ENCODE data around the gene LY6G6C. TPM values are rescaled to one million over a fixed set of nuclear protein-coding genes. Genes with fewer than 3 reads are reported as not detected.

LY6G6C gene
- total RNA-seq, 2 donors from 2014 or later: not detected

DNA sequence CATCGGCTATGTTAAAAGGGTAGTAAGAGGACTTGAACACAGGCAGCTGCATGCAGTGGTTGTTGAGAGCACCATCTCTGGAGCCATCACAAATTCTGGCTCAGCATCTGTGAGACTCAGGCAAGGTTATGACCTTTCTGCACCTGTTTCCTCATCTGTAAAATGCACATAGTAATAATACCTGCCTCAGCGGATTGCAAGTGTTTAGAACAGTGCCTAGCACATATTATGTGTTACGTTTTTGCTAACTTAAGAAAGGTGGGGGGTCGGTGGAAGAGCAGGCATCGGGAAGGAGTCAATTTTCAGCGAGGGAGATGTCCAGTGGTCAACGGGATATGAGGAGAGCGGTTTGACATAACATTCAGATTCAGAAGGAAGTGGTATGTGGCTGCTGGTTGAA lies 43.6 kb downstream of the LY6G6C start:
- Histone ChIP-seq H3K4me3 (no peak overlapping the region), H3K9me3 (no peaks in the 10 kb centered on the region), H3K36me3 (replicated peaks in 1 of 2; ENCODE audit: insufficient read depth in 1 of 2, low read depth in 2 of 2) (no peaks in the 10 kb centered on the region), H3K27me3 (no peaks in the 10 kb centered on the region), H3K4me1 (peaks cover 22% of the 10 kb centered on the region), H3K27ac (no peak overlapping the region)
- DNase-seq (no peak), ATAC-seq (no peak)
- intact Hi-C loops (cut with DNase I): no loop called here
- WGBS, 2 donors: 64 to 70% methylated on average over 8 of the region's 8 CpGs
- TF ChIP-seq, protein P1, sequence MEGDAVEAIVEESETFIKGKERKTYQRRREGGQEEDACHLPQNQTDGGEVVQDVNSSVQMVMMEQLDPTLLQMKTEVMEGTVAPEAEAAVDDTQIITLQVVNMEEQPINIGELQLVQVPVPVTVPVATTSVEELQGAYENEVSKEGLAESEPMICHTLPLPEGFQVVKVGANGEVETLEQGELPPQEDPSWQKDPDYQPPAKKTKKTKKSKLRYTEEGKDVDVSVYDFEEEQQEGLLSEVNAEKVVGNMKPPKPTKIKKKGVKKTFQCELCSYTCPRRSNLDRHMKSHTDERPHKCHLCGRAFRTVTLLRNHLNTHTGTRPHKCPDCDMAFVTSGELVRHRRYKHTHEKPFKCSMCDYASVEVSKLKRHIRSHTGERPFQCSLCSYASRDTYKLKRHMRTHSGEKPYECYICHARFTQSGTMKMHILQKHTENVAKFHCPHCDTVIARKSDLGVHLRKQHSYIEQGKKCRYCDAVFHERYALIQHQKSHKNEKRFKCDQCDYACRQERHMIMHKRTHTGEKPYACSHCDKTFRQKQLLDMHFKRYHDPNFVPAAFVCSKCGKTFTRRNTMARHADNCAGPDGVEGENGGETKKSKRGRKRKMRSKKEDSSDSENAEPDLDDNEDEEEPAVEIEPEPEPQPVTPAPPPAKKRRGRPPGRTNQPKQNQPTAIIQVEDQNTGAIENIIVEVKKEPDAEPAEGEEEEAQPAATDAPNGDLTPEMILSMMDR (IDR thresholded peaks at IDR 0.05): no peak
- TF ChIP-seq POLR2A (IDR thresholded peaks at IDR 0.05): no peak

DNA sequence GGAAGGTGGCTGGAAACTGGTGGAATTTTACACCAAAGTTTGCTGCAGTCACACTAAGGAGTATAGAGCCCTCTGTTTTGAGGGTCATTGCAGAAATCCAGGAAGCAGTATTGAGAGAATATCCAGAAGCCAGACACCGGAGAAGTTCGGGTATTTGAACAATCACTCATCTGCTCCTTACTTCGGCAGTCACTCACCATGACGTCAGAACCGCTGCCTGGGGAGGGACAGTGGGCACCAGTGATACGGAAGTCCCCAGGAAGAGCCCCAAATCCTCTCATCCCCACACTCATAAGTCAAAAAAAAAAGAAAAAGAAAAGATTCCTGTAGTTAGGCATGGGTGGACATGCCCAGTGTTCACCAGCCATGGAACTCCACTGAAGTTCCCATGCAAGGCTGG lies 44.6 kb downstream of the LY6G6C start:
- H3K4me1 ChIP-seq: peaks cover 17% of the 10 kb centered on the region
- no peaks in the 10 kb centered on the region for H3K9me3 ChIP-seq
- intact Hi-C loops (cut with DNase I): no loop called here
- TF ChIP-seq, protein P1 (IDR thresholded peaks at IDR 0.05): no peak
- TF ChIP-seq POLR2A (IDR thresholded peaks at IDR 0.05): no peak
- H3K36me3 ChIP-seq (replicated peaks in 1 of 2; ENCODE audit: insufficient read depth in 1 of 2, low read depth in 2 of 2): peaks cover 0 to 3% of the 10 kb centered on the region in 2 donors
- H3K4me3 ChIP-seq: no peak overlapping the region
- H3K27ac ChIP-seq: no peak overlapping the region
- ATAC-seq (no peak), DNase-seq (no peak)
- WGBS, 2 donors: 66 to 73% methylated on average over 6 of the region's 6 CpGs
- no peaks in the 10 kb centered on the region for H3K27me3 ChIP-seq

DNA sequence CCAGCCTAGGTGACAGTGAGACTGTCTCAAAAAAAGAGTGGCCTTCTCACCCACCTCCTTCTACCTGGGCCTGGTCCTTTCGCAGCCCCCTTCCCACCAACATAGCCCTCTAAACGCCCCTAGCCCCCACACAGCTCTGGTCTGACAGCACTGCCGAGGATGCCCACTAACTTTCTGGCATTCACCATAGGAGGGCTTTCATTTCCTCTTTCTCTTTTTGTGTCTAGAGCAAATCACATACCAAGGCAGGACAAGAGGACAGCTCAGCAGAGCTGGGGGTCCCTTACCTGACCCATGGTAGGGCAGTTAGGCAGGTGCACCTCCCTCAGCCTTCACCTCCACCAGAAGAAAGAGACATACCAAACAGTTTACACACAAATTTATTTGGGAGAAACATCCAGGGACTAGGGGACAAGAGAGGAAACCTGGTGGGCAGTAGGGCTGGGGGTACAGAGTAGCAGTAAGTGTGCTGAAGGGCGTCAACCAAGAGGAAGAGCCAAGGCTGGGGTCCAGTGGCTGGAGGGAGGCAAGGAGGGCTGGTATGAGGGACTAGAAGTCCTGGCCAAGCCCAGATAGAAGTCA lies 45.1 kb downstream of the LY6G6C start:
- DNase-seq (no peak), ATAC-seq (no peak)
- peaks cover 0 to 5% of the 10 kb centered on the region in 2 donors for H3K36me3 ChIP-seq (replicated peaks in 1 of 2; ENCODE audit: insufficient read depth in 1 of 2, low read depth in 2 of 2)
- no peak overlapping the region for H3K27ac ChIP-seq
- intact Hi-C loops (cut with DNase I): no loop called here
- H3K27me3 ChIP-seq: no peaks in the 10 kb centered on the region
- WGBS, 2 donors: 81 to 89% methylated on average over 4 of the region's 4 CpGs
- no peaks in the 10 kb centered on the region for H3K9me3 ChIP-seq
- no peak overlapping the region for H3K4me3 ChIP-seq
- peaks cover 12% of the 10 kb centered on the region for H3K4me1 ChIP-seq
- TF ChIP-seq POLR2A (IDR thresholded peaks at IDR 0.05): no peak
- TF ChIP-seq, protein P1 (IDR thresholded peaks at IDR 0.05): no peak

DNA sequence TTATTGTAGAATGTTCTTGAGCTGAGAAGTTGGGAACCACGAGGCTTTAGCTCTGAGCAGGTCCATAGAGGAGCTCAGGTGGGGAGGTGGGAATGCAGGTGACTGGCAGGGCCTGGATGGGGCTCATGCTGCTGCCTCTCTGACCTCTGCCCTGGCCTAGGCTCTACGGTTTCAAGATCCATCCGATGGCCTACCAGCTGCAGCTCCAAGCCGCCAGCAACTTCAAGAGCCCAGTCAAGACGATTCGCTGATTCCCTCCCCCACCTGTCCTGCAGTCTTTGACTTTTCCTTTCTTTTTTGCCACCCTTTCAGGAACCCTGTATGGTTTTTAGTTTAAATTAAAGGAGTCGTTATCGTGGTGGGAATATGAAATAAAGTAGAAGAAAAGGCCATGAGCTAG lies 51.9 kb downstream of the LY6G6C start, which contains the start of gene LY6G5B:
TSS of gene LY6G5B (plus strand) at position 301 of the 400 bp plus-strand sequence. CDS start 975 bp downstream, outside the sequence.
- H3K4me1 ChIP-seq: peaks cover 23% of the 10 kb centered on the region
- intact Hi-C loops (cut with DNase I): no loop called here
- H3K9me3 ChIP-seq: no peaks in the 10 kb centered on the region
- no peak for TF ChIP-seq POLR2A (IDR thresholded peaks at IDR 0.05)
- TF ChIP-seq, protein P1 (IDR thresholded peaks at IDR 0.05): no peak
- ATAC-seq (no peak), DNase-seq (no peak)
- no peak within 1 kb of the TSS for H3K4me3 ChIP-seq
- WGBS, 2 donors: 70 to 73% methylated on average over 8 of the region's 8 CpGs
- H3K27me3 ChIP-seq: no peaks in the 10 kb centered on the region
- H3K27ac ChIP-seq: no peak within 1 kb of the TSS
- H3K36me3 ChIP-seq (replicated peaks in 1 of 2; ENCODE audit: insufficient read depth in 1 of 2, low read depth in 2 of 2): peaks cover 6 to 33% of the 10 kb centered on the region in 2 donors

Small RNAs within 50 kb of the gene (microRNA-seq; reads per million reads assigned to microRNA genes)
- gene MIR4646 (ENCODE audit: borderline number of aligned reads in 2 of 2, borderline replicate concordance in 2 of 2): 0 to 0.47 reads per million in 2 donors

Small RNAs within 50 kb of the gene (small RNA-seq; reads per million reads assigned to genes)
- gene LY6G6D (not detected), gene MIR4646 (not detected), gene MSH5-SAPCD1 (not detected), gene RNU6-850P (not detected), gene SAPCD1 (not detected)

Other genes starting within 250 kb of the LY6G6C start
- under 1 TPM in 1 of 2 donors, not detected in 1; 0.78 TPM for gene MICB, start 223.6 kb downstream of the LY6G6C start, total RNA-seq
- not detected for gene MCCD1, start 192.8 kb downstream of the LY6G6C start, total RNA-seq
- 100 to 1,000 TPM; 132 to 260 TPM for gene DDX39B, start 179.7 kb downstream of the LY6G6C start, total RNA-seq
- 1 to 10 TPM in 1 of 2 donors, not detected in 1; 1.0 TPM for gene ATP6V1G2, start 175.1 kb downstream of the LY6G6C start, total RNA-seq
- gene NFKBIL1, start 174.1 kb downstream of the LY6G6C start, total RNA-seq: 10 to 100 TPM in 1 of 2 donors, 1 to 10 TPM in 1; 5.6 to 27.0 TPM
- not detected for gene LTA, start 149.5 kb downstream of the LY6G6C start, total RNA-seq
- 1 to 10 TPM in 1 of 2 donors, under 1 TPM in 1; 0.66 to 1.3 TPM for gene TNF, start 146.2 kb downstream of the LY6G6C start, total RNA-seq
- gene LTB, start 139.3 kb downstream of the LY6G6C start, total RNA-seq: under 1 TPM in 1 of 2 donors, not detected in 1; 0.78 TPM
- 1 to 10 TPM; 2.9 to 6.9 TPM for gene LST1, start 135.5 kb downstream of the LY6G6C start, total RNA-seq
- not detected for gene NCR3, start 128.7 kb downstream of the LY6G6C start, total RNA-seq
- gene AIF1, start 106.5 kb downstream of the LY6G6C start, total RNA-seq: 1 to 10 TPM; 2.3 to 7.3 TPM
- gene PRRC2A, start 101.0 kb downstream of the LY6G6C start, total RNA-seq: 10 to 100 TPM; 48.8 to 57.4 TPM
- 100 to 1,000 TPM; 101 to 128 TPM for gene BAG6, start 69.1 kb downstream of the LY6G6C start, total RNA-seq
- gene APOM, start 65.9 kb downstream of the LY6G6C start, total RNA-seq: 1 to 10 TPM in 1 of 2 donors, not detected in 1; 1.6 TPM
- gene C6orf47, start 61.0 kb downstream of the LY6G6C start, total RNA-seq: 10 to 100 TPM; 15.8 to 22.1 TPM
- gene GPANK1, start 56.7 kb downstream of the LY6G6C start, total RNA-seq: 10 to 100 TPM in 1 of 2 donors, 1 to 10 TPM in 1; 8.9 to 10.9 TPM
- 100 to 1,000 TPM in 1 of 2 donors, 10 to 100 TPM in 1; 98.2 to 100 TPM for gene CSNK2B, start 55.7 kb downstream of the LY6G6C start, total RNA-seq
- 1 to 10 TPM; 6.9 to 8.3 TPM for gene LY6G5B, start 51.8 kb downstream of the LY6G6C start, total RNA-seq
- gene LY6G5C, start 40.7 kb downstream of the LY6G6C start, total RNA-seq: 1 to 10 TPM in 1 of 2 donors, not detected in 1; 4.4 TPM
- gene ABHD16A, start 18.4 kb downstream of the LY6G6C start, total RNA-seq: 10 to 100 TPM; 24.7 to 38.1 TPM
- gene LY6G6F, start 14.9 kb downstream of the LY6G6C start, total RNA-seq: not detected
- not detected for gene LY6G6D, start 6.4 kb downstream of the LY6G6C start, total RNA-seq
- not detected for gene MPIG6B, start 1.6 kb upstream of the LY6G6C start, total RNA-seq
- gene DDAH2, start 7.6 kb upstream of the LY6G6C start, total RNA-seq: 10 to 100 TPM; 23.6 to 40.5 TPM
- gene CLIC1, start 14.8 kb upstream of the LY6G6C start, total RNA-seq: 10 to 100 TPM; 68.9 to 92.9 TPM
- 10 to 100 TPM in 1 of 2 donors, 1 to 10 TPM in 1; 6.7 to 12.9 TPM for gene MSH5, start 18.3 kb upstream of the LY6G6C start, total RNA-seq
- 1 to 10 TPM; 2.0 to 2.6 TPM for gene SAPCD1, start 40.9 kb upstream of the LY6G6C start, total RNA-seq
- gene VWA7, start 55.6 kb upstream of the LY6G6C start, total RNA-seq: 1 to 10 TPM; 4.2 to 6.3 TPM
- gene VARS1, start 74.0 kb upstream of the LY6G6C start, total RNA-seq: 10 to 100 TPM; 39.2 to 67.6 TPM
- gene LSM2, start 85.2 kb upstream of the LY6G6C start, total RNA-seq: 10 to 100 TPM; 21.0 to 22.4 TPM
- gene HSPA1L, start 93.5 kb upstream of the LY6G6C start, total RNA-seq: 1 to 10 TPM in 1 of 2 donors, under 1 TPM in 1; 0.33 to 1.0 TPM
- gene HSPA1A, start 93.8 kb upstream of the LY6G6C start, total RNA-seq: 10 to 100 TPM; 70.9 to 92.1 TPM
- gene HSPA1B, start 106.0 kb upstream of the LY6G6C start, total RNA-seq: 100 to 1,000 TPM in 1 of 2 donors, 10 to 100 TPM in 1; 87.0 to 131 TPM
- 10 to 100 TPM; 29.3 to 30.6 TPM for gene NEU1, start 141.1 kb upstream of the LY6G6C start, total RNA-seq
- gene SLC44A4, start 157.3 kb upstream of the LY6G6C start, total RNA-seq: 10 to 100 TPM in 1 of 2 donors, 1 to 10 TPM in 1; 7.3 to 19.2 TPM
- gene EHMT2, start 176.0 kb upstream of the LY6G6C start, total RNA-seq: 10 to 100 TPM; 35.8 to 87.7 TPM
- gene ZBTB12, start 180.3 kb upstream of the LY6G6C start, total RNA-seq: 1 to 10 TPM in 1 of 2 donors, not detected in 1; 2.1 TPM
- 1 to 10 TPM; 1.3 TPM for gene C2, start 206.0 kb upstream of the LY6G6C start, total RNA-seq
- 10 to 100 TPM; 21.0 to 33.9 TPM for gene CFB, start 224.3 kb upstream of the LY6G6C start, total RNA-seq
- gene NELFE, start 237.2 kb upstream of the LY6G6C start, total RNA-seq: 10 to 100 TPM; 38.9 to 39.9 TPM
- gene SKIC2, start 237.4 kb upstream of the LY6G6C start, total RNA-seq: 10 to 100 TPM; 30.9 to 52.1 TPM